WERI-Rb-1 (cell line): ENCODE results near the gene CPPED1.

Source experiments
- DNase-seq: peaks from one replicate; pipeline ENCODE4 v3.0.0-alpha.2; 2020
- H3K27ac ChIP-seq: fragments of 250-450 bp; sonication (Bioruptor Pico); 2 replicates; pipeline ENCODE4 v1.5.1; 2020; ENCODE audit warnings: mild to moderate bottlenecking, moderate library complexity
- H3K27me3 ChIP-seq: fragments of 250-450 bp; sonication (Bioruptor Pico); 2 replicates; pipeline ENCODE4 v1.5.1; 2021; ENCODE audit warnings: mild to moderate bottlenecking, low read depth, moderate library complexity; ENCODE audit not compliant: insufficient read depth, severe bottlenecking
- H3K36me3 ChIP-seq: fragments of 250-450 bp; sonication (Bioruptor Pico); 2 replicates; pipeline ENCODE4 v1.5.1; 2020; ENCODE audit warnings: mild to moderate bottlenecking, moderate library complexity
- H3K4me3 ChIP-seq: 2 replicates; pipeline ENCODE4 v1.5.1; 2011; ENCODE audit warnings: low read depth, mild to moderate bottlenecking, control low read depth, low read length
- H3K9me3 ChIP-seq: fragments of 250-450 bp; sonication (Bioruptor Pico); 2 replicates; pipeline ENCODE4 v1.5.1; 2021; ENCODE audit warnings: mild to moderate bottlenecking, moderate library complexity; ENCODE audit not compliant: severe bottlenecking
- TF ChIP-seq, protein P1 (sequence below): IDR thresholded peaks from 2 replicates; pipeline ENCODE4 v1.5.1; 2011; ENCODE audit warnings: low read depth, mild to moderate bottlenecking, control low read depth, inconsistent platforms, low read length

Gene CPPED1

GRCh38 chr16:12627394-12627793 is 176.3 kb downstream of the CPPED1 start:
- Histone ChIP-seq H3K4me3 (no peak overlapping the region), H3K9me3 (no peaks in the 10 kb centered on the region), H3K36me3 (no peaks in the 10 kb centered on the region), H3K27ac (no peak overlapping the region), H3K27me3 (no peaks in the 10 kb centered on the region)
- no peak for DNase-seq
- TF ChIP-seq, protein P1, sequence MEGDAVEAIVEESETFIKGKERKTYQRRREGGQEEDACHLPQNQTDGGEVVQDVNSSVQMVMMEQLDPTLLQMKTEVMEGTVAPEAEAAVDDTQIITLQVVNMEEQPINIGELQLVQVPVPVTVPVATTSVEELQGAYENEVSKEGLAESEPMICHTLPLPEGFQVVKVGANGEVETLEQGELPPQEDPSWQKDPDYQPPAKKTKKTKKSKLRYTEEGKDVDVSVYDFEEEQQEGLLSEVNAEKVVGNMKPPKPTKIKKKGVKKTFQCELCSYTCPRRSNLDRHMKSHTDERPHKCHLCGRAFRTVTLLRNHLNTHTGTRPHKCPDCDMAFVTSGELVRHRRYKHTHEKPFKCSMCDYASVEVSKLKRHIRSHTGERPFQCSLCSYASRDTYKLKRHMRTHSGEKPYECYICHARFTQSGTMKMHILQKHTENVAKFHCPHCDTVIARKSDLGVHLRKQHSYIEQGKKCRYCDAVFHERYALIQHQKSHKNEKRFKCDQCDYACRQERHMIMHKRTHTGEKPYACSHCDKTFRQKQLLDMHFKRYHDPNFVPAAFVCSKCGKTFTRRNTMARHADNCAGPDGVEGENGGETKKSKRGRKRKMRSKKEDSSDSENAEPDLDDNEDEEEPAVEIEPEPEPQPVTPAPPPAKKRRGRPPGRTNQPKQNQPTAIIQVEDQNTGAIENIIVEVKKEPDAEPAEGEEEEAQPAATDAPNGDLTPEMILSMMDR = no peak

DNA sequence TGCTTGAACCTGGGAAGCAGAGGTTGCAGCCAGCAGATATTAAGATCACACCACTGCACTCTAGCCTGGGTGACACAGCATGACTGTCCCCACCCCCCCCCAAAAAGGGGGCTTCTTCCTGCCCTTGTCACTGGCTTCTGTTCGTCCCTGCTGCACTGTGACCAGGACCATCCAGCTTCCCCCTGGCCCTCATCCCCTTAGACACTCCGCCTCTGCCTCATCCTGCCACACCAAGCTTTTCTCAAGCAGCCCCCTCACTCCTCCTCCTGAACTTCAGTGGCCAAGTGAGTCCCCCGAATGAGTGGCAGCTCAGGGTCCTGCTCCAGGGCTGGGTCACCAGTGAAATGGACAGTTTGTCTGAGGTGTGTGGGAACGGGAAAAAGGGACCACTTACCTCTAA is 177.3 kb downstream of the CPPED1 start:
- DNase-seq = no peak
- no peak overlapping the region for H3K27ac ChIP-seq

GRCh38 chr16:12625716-12626115 is 178.0 kb downstream of the CPPED1 start:
- H3K9me3 ChIP-seq = no peaks in the 10 kb centered on the region
- H3K4me3 ChIP-seq = no peak overlapping the region
- no peak overlapping the region for H3K27ac ChIP-seq
- no peaks in the 10 kb centered on the region for H3K27me3 ChIP-seq
- DNase-seq = no peak
- no peaks in the 10 kb centered on the region for H3K36me3 ChIP-seq
- TF ChIP-seq, protein P1 = no peak

More for the DNA sequence above, 177.3 kb downstream of the CPPED1 start:
- TF ChIP-seq, protein P1 = no peak
- no peaks in the 10 kb centered on the region for H3K9me3 ChIP-seq
- H3K27me3 ChIP-seq = no peaks in the 10 kb centered on the region
- H3K36me3 ChIP-seq = no peaks in the 10 kb centered on the region
- no peak overlapping the region for H3K4me3 ChIP-seq

- Histone ChIP-seq H3K36me3 (no peaks in the 10 kb centered on the region), H3K9me3 (no peaks in the 10 kb centered on the region), H3K4me3 (no peak overlapping the region), H3K27ac (no peak overlapping the region), H3K27me3 (no peaks in the 10 kb centered on the region)
- no peak for DNase-seq
- TF ChIP-seq, protein P1 = no peak
Observed at GRCh38 chr16:12625068-12625467, 178.6 kb downstream of the CPPED1 start.

DNA sequence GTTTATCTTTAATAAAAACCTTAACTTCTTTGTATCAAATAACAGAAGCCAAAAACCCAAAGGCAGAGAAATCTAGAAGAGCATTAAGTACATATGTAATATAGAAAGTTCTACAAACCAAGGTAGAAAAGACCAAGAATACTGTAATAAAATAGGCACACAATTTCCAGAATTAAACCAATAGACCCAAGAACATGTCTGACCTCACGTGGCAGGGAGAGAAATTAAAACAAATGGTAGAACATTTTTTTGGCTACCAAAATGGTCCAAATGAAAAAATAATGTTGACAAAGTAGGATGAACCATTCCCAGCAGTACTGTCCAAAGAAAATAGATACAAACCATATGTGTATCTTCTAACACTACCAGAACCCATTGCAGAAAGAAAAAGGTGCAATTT is 183.5 kb downstream of the CPPED1 start:
- no peaks in the 10 kb centered on the region for H3K9me3 ChIP-seq
- no peak for DNase-seq
- TF ChIP-seq, protein P1 = no peak
- no peak overlapping the region for H3K27ac ChIP-seq
- no peak overlapping the region for H3K4me3 ChIP-seq
- H3K27me3 ChIP-seq = no peaks in the 10 kb centered on the region
- no peaks in the 10 kb centered on the region for H3K36me3 ChIP-seq

GRCh38 chr16:12618515-12618914 is 185.2 kb downstream of the CPPED1 start:
- Histone ChIP-seq H3K36me3 (no peaks in the 10 kb centered on the region), H3K27me3 (no peaks in the 10 kb centered on the region), H3K27ac (no peak overlapping the region), H3K4me3 (no peak overlapping the region), H3K9me3 (no peaks in the 10 kb centered on the region)
- TF ChIP-seq, protein P1 = no peak
- no peak for DNase-seq
